ENCODE data around the gene HPSE2. TPM values are rescaled to one million over a fixed set of nuclear protein-coding genes. Genes with fewer than 3 reads are reported as not detected.

HPSE2 gene
- total and polyA plus RNA-seq, 2 of the 8 experiments (the other 6 are each of a cell fraction or from before 2014, with no cell fraction given), result 0.41 to 0.58 TPM

DNA sequence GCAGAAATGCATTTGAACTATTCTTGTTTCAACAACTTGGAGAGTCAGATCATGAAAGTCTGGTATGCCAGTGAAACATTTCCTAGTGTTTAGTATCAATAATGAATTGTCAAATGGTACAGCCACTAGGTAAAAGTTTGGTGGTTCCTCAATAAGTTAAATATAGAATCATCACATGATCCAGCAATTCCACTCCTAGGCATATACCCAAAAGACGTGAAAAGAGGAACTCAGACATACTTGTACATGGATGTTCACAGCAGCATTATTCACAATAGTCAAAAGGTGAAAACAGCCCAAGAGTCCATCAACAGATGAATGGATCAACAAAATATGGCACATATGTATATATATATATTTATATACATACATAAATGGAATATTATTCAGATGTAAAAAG lies 721.9 kb downstream of the HPSE2 start (continued):
- TF ChIP-seq CHD7 (IDR thresholded peaks at IDR 0.05; ENCODE audit: insufficient replicate concordance, low read length) (no peak), RAD21 (IDR thresholded peaks at IDR 0.05 in 1 of 2, conservative IDR thresholded peaks at IDR 0.05 in 1 of 2; ENCODE audit: low read depth in 2 of 2, low read length in 2 of 2) (no peak), RFX5 (IDR thresholded peaks at IDR 0.05; ENCODE audit: borderline replicate concordance, low read depth, low read length) (no peak), BACH1 (IDR thresholded peaks at IDR 0.05; ENCODE audit: low read length) (no peak), RNF2 (IDR thresholded peaks at IDR 0.05; ENCODE audit: borderline replicate concordance, low read depth, low read length, missing control alignments, poor library complexity, severe bottlenecking) (no peak)

All from H1 (cell line).